Esophagus squamous epithelium (tissue), 5 donors: ENCODE results near the gene KCNMA1. TPM values are rescaled to one million over a fixed set of nuclear protein-coding genes. Genes with fewer than 3 reads are reported as not detected.

Source experiments
- DNase-seq: peaks from one replicate; lab custom pipeline; 2025; lab: John Stamatoyannopoulos, UW
- H3K27ac ChIP-seq, 4 donors: fragments of 200-600 bp; sonication (generic); one replicate each; pipeline ENCODE4 v1.5.1; 2016 to 2019; ENCODE audit warnings: mild to moderate bottlenecking in 1 of 4
- H3K27me3 ChIP-seq, 4 donors: fragments of 200-600 bp; sonication (generic); 1 replicate in 3 of 4; 2 replicates in 1 of 4; pipeline versions ENCODE4 v1.5.1 to v1.6.0; 2017 to 2021; ENCODE audit warnings: antibody characterized with exemption in 1 of 4
- H3K36me3 ChIP-seq, 3 donors: fragments of 200-600 bp; sonication (generic); one replicate each; pipeline ENCODE4 v1.5.1; 2016 to 2019
- H3K4me1 ChIP-seq, 3 donors: fragments of 200-600 bp; sonication (generic); one replicate each; pipeline ENCODE4 v1.5.1; 2017 to 2019
- H3K4me3 ChIP-seq, 4 donors: fragments of 200-600 bp; sonication (generic); 1 replicate in 3 of 4; 2 replicates in 1 of 4; pipeline ENCODE4 v1.5.1; 2016 to 2019; ENCODE audit warnings: mild to moderate bottlenecking in 2 of 4, moderate library complexity in 1 of 4
- H3K9me3 ChIP-seq, 3 donors: fragments of 200-600 bp; sonication (generic); one replicate each; pipeline ENCODE4 v1.5.1; 2016 to 2019
- POLR2A ChIP-seq, 4 donors: fragments of 450-650 bp; IDR thresholded peaks; one replicate each; pipeline ENCODE4 v1.6.1; 2017; ENCODE audit warnings: antibody characterized with exemption in 4 of 4, mild to moderate bottlenecking in 4 of 4, moderate library complexity in 3 of 4
- WGBS, 2 donors: methylation state at CpG; one replicate each; pipeline ENCODE4 v1.1.5; 2018; 5-methylcytosine and 5-hydroxymethylcytosine counted together
- intact Hi-C: fragments of 100-400 bp; cut with DNase I; formaldehyde crosslinking; loops from one replicate; pipeline ENCODE4 v1.15.0; 2022
- total RNA-seq, 4 donors: library from RNA; depleted of rRNA; stranded (reverse); fragments of >200 nt; gene quantifications; one replicate each; pipeline ENCODE4 v1.1.0, GENCODE V29; 2016
- TF ChIP-seq, protein P1 (sequence below), 6 experiments: fragments of 450-650 bp in 4 of 6; fragments of 200-600 bp in 2 of 6; sonication (generic) in 2 of 6; IDR thresholded peaks; one replicate each; pipeline ENCODE4 v1.5.1; 2016 to 2019; ENCODE audit warnings: antibody characterized with exemption in 6 of 6, mild to moderate bottlenecking in 4 of 6, moderate library complexity in 4 of 6
- donor health status: DM: yes; HTN: yes; CAD: no.

The KCNMA1 gene
- total RNA-seq, 4 donors from 2014 or later = 7.5 to 74.2 (median 18.0) TPM

DNA sequence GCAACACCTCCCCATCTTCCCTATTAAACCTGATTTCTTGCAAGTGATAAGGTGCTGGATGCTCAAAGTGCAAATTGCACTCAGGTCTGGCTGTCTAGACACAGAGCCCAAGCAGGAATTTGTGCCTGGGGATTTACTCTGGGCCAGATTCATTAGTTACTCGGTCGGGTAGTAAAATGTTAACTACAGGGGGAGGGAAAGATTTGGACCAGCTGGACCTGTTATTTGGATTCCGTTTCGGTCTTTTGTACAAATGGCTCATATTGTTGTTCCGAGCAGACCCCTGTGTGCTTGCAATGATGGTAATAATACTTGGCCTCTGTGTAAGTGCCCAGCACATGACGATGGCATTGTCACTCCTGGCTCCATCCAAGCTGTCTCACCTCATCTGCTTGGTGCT, 609.6 kb downstream of the KCNMA1 start:
- H3K27ac ChIP-seq = no peak overlapping the region
- H3K27me3 ChIP-seq = no peaks in the 10 kb centered on the region
- H3K4me1 ChIP-seq = no peaks in the 10 kb centered on the region
- no peaks in the 10 kb centered on the region for H3K36me3 ChIP-seq
- no peak for DNase-seq
- no peaks in the 10 kb centered on the region for H3K9me3 ChIP-seq
- WGBS, 2 donors = 80 to 83% methylated on average over 6 of the region's 6 CpGs
- intact Hi-C loops = no loop called here
- H3K4me3 ChIP-seq = no peak overlapping the region
- no peak for TF ChIP-seq POLR2A (IDR thresholded peaks at IDR 0.05)
- TF ChIP-seq, protein P1, sequence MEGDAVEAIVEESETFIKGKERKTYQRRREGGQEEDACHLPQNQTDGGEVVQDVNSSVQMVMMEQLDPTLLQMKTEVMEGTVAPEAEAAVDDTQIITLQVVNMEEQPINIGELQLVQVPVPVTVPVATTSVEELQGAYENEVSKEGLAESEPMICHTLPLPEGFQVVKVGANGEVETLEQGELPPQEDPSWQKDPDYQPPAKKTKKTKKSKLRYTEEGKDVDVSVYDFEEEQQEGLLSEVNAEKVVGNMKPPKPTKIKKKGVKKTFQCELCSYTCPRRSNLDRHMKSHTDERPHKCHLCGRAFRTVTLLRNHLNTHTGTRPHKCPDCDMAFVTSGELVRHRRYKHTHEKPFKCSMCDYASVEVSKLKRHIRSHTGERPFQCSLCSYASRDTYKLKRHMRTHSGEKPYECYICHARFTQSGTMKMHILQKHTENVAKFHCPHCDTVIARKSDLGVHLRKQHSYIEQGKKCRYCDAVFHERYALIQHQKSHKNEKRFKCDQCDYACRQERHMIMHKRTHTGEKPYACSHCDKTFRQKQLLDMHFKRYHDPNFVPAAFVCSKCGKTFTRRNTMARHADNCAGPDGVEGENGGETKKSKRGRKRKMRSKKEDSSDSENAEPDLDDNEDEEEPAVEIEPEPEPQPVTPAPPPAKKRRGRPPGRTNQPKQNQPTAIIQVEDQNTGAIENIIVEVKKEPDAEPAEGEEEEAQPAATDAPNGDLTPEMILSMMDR (IDR thresholded peaks at IDR 0.05) = no peak

DNA sequence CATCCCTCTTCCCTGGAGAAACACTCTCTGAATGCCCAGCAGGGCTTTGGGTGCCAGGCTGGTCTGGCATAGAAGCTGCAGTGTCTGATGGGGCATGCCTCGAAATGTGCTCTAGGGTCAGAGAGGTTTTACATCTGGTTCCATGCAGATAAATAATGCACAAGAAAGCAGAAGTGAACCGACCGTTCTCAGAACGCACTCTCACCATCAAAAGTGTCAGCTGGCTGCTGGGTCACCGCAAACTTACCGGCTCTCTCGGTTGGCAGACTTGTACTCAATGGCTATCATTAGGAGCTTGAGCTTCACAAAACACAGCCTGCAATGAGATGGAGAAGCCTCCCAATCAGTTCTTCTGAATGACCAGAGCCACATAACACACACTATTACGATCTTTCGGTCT, 610.0 kb downstream of the KCNMA1 start:
- no peaks in the 10 kb centered on the region for H3K4me1 ChIP-seq
- no peaks in the 10 kb centered on the region for H3K27me3 ChIP-seq
- H3K4me3 ChIP-seq = no peak overlapping the region
- no peaks in the 10 kb centered on the region for H3K9me3 ChIP-seq
- no peaks in the 10 kb centered on the region for H3K36me3 ChIP-seq
- H3K27ac ChIP-seq = no peak overlapping the region
- WGBS, 2 donors = 69 to 78% methylated on average over 8 to 9 of the region's 9 CpGs
- TF ChIP-seq, protein P1 (IDR thresholded peaks at IDR 0.05) = no peak
- TF ChIP-seq POLR2A (IDR thresholded peaks at IDR 0.05) = no peak
- intact Hi-C loops = no loop called here
- DNase-seq = no peak

GRCh38 chr10:77027141-77027540, 610.5 kb downstream of the KCNMA1 start:
- TF ChIP-seq, protein P1 (IDR thresholded peaks at IDR 0.05) = no peak
- no peak for TF ChIP-seq POLR2A (IDR thresholded peaks at IDR 0.05)
- no peaks in the 10 kb centered on the region for H3K4me1 ChIP-seq
- 79 to 81% methylated on average over 2 of the region's 2 CpGs for WGBS, 2 donors

DNA sequence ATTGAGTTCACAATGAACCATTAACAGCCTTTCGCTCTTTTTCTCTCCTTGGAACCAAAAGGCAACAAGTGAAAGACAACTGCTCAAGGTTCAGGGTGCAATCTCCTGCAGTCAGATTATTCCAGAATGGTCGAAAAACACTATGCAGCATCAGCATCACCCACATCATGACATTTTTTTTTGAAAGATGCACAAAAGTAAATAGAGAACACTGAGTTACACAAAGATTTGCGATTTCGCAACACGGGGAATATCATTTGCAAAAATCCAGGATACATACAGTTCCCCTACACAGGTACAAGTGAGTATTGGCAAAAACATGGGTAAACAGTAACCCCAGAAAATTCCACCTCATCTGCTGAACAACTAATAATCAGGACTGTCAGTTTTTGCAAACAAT, 611.5 kb downstream of the KCNMA1 start:
- WGBS, 2 donors = 93 to 97% methylated on average over 5 of the region's 5 CpGs
- Histone ChIP-seq H3K36me3 (no peaks in the 10 kb centered on the region), H3K27me3 (no peaks in the 10 kb centered on the region), H3K4me3 (no peak overlapping the region), H3K4me1 (no peaks in the 10 kb centered on the region), H3K9me3 (no peaks in the 10 kb centered on the region), H3K27ac (no peak overlapping the region)
- DNase-seq = no peak
- TF ChIP-seq POLR2A (IDR thresholded peaks at IDR 0.05) = no peak
- TF ChIP-seq, protein P1 (IDR thresholded peaks at IDR 0.05) = no peak
- intact Hi-C loops = no loop called here

More at GRCh38 chr10:77027141-77027540, 610.5 kb downstream of the KCNMA1 start:
- intact Hi-C loops = no loop called here
- no peak for DNase-seq
- H3K27me3 ChIP-seq = no peaks in the 10 kb centered on the region
- H3K36me3 ChIP-seq = no peaks in the 10 kb centered on the region
- H3K27ac ChIP-seq = no peak overlapping the region
- no peaks in the 10 kb centered on the region for H3K9me3 ChIP-seq
- H3K4me3 ChIP-seq = no peak overlapping the region

GRCh38 chr10:77024461-77024860, 613.1 kb downstream of the KCNMA1 start:
- intact Hi-C loops = no loop called here

More at GRCh38 chr10:77024461-77024860, 613.1 kb downstream of the KCNMA1 start:
- Histone ChIP-seq H3K27me3 (no peaks in the 10 kb centered on the region), H3K4me1 (no peaks in the 10 kb centered on the region), H3K27ac (no peak overlapping the region), H3K9me3 (no peaks in the 10 kb centered on the region), H3K36me3 (no peaks in the 10 kb centered on the region), H3K4me3 (no peak overlapping the region)
- no peak for DNase-seq
- TF ChIP-seq, protein P1 (IDR thresholded peaks at IDR 0.05) = no peak
- no peak for TF ChIP-seq POLR2A (IDR thresholded peaks at IDR 0.05)
